ENCODE measurements around the gene CDYL2.

CDYL2 gene

DNA sequence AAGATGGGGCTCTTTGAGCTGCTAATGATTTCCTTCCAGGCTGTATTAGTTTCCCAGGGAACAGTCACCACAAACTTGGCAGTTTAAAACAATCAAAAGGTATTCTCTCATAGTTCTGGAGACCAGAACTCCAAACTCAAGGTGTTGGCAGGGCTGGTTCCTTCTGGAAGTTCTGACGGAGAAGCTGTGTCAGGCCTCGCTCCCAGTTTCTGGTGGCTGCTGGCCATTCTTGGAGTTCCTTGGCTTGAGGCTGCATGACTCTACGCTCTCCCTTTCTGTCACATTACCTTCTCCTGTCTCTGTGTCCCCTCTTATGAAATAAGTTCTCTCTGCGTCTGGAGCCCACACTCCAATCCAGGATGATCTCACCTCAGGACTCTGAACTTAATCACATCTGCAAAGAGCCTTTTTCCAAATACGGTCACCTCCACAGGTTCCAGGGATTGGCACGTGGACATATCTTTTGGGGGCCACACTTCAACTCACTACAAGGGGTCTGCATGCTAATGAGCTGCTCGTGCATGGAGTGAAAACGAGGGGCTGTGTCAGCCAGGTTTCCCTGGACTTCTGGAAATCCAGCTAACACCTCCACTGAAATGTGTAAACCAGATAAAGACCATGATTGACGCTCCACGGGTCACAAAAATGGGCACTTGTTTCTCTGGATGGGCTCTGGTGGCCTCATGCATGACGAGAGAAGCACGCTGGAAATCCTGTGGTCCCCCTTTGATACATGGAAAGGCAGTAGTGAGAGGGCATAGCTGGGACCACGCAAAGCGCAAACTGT, 185.3 kb downstream of the CDYL2 start:
- no peak overlapping the region for H3K4me2 ChIP-seq
- H4K20me1 ChIP-seq (ENCODE audit: insufficient read depth) = no peaks in the 10 kb centered on the region
- H3K36me3 ChIP-seq (ENCODE audit: insufficient read depth) = no peaks in the 10 kb centered on the region
- H3K4me3 ChIP-seq (IDR thresholded peaks at IDR 0.05; ENCODE audit: insufficient read depth, low read depth, low read length) = no peak overlapping the region
- no peak for TF ChIP-seq CTCF (conservative IDR thresholded peaks at IDR 0.05; ENCODE audit: low read depth, low read length)
- no peak overlapping the region for H3K27ac ChIP-seq
- H3K79me2 ChIP-seq (ENCODE audit: insufficient read depth, low read depth) = no peaks in the 10 kb centered on the region
- H3K9ac ChIP-seq = no peak overlapping the region
- H3K4me1 ChIP-seq (ENCODE audit: low read depth, poor library complexity, severe bottlenecking) = no peaks in the 10 kb centered on the region
- no peak overlapping the region for H2AFZ ChIP-seq (ENCODE audit: low read depth)
- no peaks in the 10 kb centered on the region for H3K27me3 ChIP-seq (ENCODE audit: insufficient read depth, low read depth)

GRCh38 chr16:80616362-80616761, 188.0 kb downstream of the CDYL2 start:
- Histone ChIP-seq H3K9ac (no peak overlapping the region), H3K36me3 (ENCODE audit: insufficient read depth) (no peaks in the 10 kb centered on the region), H3K79me2 (ENCODE audit: insufficient read depth, low read depth) (no peaks in the 10 kb centered on the region), H3K27ac (no peak overlapping the region), H3K4me2 (no peak overlapping the region), H4K20me1 (ENCODE audit: insufficient read depth) (no peaks in the 10 kb centered on the region), H3K4me3 (IDR thresholded peaks at IDR 0.05; ENCODE audit: insufficient read depth, low read depth, low read length) (no peak overlapping the region), H2AFZ (ENCODE audit: low read depth) (no peak overlapping the region), H3K27me3 (ENCODE audit: insufficient read depth, low read depth) (no peaks in the 10 kb centered on the region), H3K4me1 (ENCODE audit: low read depth, poor library complexity, severe bottlenecking) (no peaks in the 10 kb centered on the region)
- no peak for TF ChIP-seq CTCF (conservative IDR thresholded peaks at IDR 0.05; ENCODE audit: low read depth, low read length)

- H3K36me3 ChIP-seq (ENCODE audit: insufficient read depth) = no peaks in the 10 kb centered on the region
- no peaks in the 10 kb centered on the region for H4K20me1 ChIP-seq (ENCODE audit: insufficient read depth)
- no peak for TF ChIP-seq CTCF (conservative IDR thresholded peaks at IDR 0.05; ENCODE audit: low read depth, low read length)
- no peaks in the 10 kb centered on the region for H3K79me2 ChIP-seq (ENCODE audit: insufficient read depth, low read depth)
- no peak overlapping the region for H3K9ac ChIP-seq
- H2AFZ ChIP-seq (ENCODE audit: low read depth) = no peak overlapping the region
- no peak overlapping the region for H3K4me2 ChIP-seq
- no peaks in the 10 kb centered on the region for H3K4me1 ChIP-seq (ENCODE audit: low read depth, poor library complexity, severe bottlenecking)
- no peak overlapping the region for H3K27ac ChIP-seq
- H3K4me3 ChIP-seq (IDR thresholded peaks at IDR 0.05; ENCODE audit: insufficient read depth, low read depth, low read length) = no peak overlapping the region
- no peaks in the 10 kb centered on the region for H3K27me3 ChIP-seq (ENCODE audit: insufficient read depth, low read depth)
Measured at GRCh38 chr16:80615735-80616134, 188.7 kb downstream of the CDYL2 start.

GRCh38 chr16:80614908-80615671, 189.3 kb downstream of the CDYL2 start:
- no peak overlapping the region for H3K27ac ChIP-seq

More at GRCh38 chr16:80614908-80615671, 189.3 kb downstream of the CDYL2 start:
- no peaks in the 10 kb centered on the region for H4K20me1 ChIP-seq (ENCODE audit: insufficient read depth)
- no peak overlapping the region for H3K4me3 ChIP-seq (IDR thresholded peaks at IDR 0.05; ENCODE audit: insufficient read depth, low read depth, low read length)
- no peak overlapping the region for H3K9ac ChIP-seq
- TF ChIP-seq CTCF (conservative IDR thresholded peaks at IDR 0.05; ENCODE audit: low read depth, low read length) = no peak
- H3K4me1 ChIP-seq (ENCODE audit: low read depth, poor library complexity, severe bottlenecking) = no peaks in the 10 kb centered on the region
- no peak overlapping the region for H2AFZ ChIP-seq (ENCODE audit: low read depth)
- H3K36me3 ChIP-seq (ENCODE audit: insufficient read depth) = no peaks in the 10 kb centered on the region
- no peaks in the 10 kb centered on the region for H3K79me2 ChIP-seq (ENCODE audit: insufficient read depth, low read depth)
- H3K4me2 ChIP-seq = no peak overlapping the region
- no peaks in the 10 kb centered on the region for H3K27me3 ChIP-seq (ENCODE audit: insufficient read depth, low read depth)
